CD4-positive, alpha-beta T cell treated with Interleukin-6 at 100 ng/mL for 8 hours (primary cell): ENCODE measurements around the gene PAMR1.

Experiments used
- DNase-seq: peaks from one replicate; pipeline ENCODE4 v3.0.0-alpha.2; 2020; ENCODE audit warnings: mixed read lengths, low spot score

The PAMR1 gene

DNA sequence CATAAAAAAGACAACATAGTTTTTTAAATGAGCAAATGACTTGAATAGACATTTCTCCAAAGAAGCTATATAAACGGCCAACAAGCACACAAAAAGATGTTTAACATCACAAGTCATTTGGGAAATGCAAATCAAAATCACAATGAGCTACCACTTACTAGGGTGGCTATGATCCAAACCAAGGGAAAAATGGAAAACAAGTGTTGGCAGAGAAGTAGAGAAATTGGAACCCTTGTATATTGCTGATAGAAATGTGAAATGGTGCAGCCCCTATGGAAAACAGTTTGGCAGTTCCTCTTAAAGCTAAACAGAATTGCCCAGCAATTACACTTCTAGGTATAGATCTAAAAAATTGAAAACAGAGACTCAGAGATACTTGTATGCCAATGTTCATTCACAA is 29.0 kb downstream of the PAMR1 start:
- DNase-seq, result no peak

DNA sequence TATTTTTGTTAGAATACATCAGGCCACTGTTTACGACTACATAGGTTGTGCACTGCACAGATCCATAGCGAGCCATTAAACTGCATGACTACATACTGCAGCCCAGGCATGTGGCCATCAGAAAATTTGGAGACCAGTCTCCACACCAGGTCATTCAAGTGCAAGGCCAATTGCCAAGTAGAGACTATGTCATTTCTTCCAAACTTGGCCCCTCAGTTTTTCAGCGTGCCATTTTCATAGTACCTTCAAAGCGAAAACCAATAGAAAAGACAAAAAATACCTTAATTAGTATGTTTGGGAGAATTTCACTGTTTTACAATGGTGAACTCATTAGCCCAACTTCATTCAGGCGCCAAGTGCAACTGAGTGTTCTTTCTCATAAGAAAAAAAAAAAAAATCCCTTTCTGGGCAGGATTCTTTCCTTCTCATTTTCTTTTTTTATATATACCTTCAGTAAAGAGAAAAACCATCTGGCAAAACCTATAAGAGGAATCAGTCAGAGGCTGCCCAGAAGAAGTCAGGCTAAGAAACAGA is 30.4 kb downstream of the PAMR1 start:
- DNase-seq, result no peak

DNA sequence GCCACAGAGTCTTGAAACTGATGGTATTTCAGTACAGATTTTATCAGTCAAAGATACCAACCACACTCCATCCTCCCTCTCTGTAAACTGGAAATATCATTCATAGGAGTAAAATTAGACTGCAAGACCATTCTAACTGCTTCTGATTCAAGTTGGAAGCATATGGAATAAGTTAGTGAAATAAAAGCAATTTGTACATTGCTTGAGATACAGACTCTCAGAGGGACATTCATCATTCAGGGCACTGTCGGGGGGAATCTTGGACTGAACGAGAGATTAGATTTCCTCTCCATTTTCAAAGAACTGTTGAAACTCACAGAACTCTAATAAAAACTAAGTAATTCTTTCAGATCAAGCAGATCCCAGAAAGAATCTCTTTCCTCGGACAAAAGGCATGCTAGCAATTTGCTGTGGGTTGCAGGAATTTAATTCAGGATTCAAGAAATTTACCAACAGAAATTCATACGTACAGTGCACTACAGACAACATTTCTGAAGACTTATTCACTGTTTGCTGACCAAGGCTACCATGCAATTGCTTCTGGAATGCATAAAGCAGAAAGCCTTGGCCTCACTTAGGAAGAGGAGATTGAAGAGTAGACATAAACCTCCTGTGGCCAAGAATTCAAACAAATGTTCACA is 34.1 kb downstream of the PAMR1 start:
- DNase-seq, result no peak

DNA sequence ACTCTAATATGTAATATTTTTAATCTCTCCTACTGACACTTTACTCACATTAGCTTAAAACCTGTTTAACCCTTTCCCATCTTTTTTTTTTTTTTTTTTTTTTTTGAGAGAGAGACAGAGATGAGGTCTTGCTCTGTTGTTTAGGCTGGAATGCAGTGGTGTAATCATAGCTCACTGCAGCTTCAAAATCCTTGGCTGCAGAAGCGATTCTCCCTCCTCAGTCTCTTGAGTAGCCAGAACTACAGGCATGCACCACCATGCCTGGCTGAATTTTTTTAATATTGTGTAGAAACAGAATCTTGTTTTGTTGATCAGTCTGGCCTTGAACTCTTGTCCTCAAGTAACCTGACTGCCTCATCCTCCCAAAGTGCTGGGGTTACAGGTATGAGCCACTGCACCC is 37.3 kb downstream of the PAMR1 start:
- no peak for DNase-seq

DNA sequence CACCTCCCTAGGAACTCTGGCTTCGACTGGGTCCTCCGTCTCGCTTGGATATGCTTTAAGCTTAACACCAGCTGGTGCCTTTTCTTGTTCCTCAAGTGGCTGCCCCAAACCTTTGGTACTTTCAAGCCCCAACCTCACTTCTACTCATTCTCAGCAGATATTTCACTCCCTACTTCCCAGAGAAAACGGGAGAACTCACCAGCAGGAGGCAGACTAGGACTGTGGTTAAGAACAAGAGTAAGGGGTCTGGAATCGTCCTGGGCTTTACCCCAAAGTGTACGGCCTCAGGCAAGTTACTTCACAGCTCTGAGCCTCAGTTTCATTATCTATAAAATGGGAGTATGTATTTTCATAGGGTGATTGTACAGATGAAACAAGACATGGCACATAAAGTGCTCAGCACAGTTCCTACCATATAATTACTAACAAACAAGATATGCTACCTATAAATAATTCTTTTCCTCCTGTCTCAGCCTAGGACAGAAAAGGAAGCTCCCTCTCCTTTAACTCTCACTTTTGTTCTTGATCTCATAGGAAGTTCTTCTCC is 37.8 kb downstream of the PAMR1 start:
- DNase-seq, result no peak

DNA sequence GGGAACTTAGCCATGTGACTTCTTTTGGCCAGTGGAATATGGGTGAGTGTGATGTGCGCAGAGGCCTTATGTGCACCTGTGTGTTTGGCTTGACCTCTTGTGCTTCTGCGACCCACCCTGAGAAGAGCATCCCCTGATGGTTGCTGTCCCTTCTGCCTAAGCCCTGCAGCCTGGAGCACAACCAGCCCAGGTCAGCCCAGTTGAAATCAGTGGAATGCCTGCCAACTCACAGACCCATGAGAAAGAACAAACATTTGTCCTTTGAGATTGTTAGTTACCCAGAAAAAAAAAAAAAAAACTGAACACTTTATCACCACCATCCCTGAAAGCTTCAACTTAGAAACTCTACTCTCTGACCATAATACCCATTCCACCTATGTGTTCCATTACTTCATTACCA is 38.5 kb downstream of the PAMR1 start:
- DNase-seq, result no peak

DNA sequence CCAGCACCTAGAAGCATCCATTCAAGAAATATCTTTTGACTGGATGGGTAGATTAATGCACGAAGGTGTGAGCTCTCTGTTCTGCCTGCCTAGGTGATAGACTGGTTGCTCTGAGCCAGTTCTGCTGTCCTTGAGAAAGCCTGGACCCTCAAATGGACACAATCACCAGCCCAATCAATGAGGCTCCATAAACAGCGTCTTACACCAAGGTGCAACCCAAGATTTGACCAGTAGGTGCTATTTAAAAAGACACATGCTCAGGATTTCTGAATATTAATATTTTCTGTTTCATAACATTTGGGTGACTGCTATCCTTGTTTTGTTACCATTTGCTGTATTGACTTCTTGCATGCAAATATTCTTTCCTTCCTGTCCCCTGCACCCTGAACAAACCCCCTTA is 39.0 kb downstream of the PAMR1 start:
- no peak for DNase-seq

DNA sequence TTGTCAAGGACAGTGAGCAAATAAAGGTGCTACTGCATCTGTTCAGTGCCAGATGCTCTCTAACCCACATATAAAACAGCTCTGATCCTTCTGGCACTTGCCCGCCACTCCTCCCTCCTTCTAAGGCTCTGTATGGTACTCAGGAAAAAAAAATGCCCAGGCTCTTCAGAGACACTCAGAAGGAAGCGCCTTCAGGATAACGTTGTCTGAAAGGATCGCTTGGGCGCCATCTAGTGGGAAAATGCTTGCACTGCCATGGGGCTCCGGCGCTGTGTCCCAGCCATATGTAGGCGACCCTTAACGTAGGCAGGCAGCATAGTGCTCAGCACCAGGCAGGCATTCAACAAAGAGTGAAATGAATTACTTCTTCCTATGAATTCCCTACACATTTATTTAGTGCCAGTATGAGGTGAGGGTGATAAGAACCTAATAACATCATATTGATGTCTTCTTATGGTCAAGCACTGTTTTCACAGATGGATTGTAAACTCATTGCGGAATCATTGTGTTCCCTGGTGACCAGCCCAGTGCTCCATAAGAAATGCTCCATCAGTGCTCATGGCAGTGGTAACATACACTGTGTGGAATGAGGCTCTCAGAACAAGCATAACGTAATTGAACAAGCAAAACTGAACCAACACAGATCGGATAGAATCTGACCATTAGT is 39.6 kb downstream of the PAMR1 start:
- DNase-seq, result peak; percentile 60

DNA sequence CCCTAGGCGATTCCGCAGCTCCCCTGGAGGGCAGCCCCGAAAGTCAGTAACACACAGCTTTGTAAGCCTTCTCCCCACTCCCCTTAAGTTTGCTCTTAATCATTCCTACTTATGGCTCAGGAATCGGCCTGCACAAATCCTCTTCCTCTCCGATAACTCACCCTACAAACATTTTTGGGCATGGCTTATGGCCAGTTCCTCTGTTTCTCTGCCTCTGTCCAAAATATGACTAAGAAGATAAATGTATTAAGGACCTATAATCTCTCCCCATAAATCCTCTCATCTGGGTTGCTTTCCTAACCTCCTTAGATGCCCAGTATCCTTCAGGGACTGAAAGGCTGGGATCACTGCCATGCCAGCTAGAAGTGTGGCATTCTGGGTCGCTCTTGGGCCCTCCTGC is 41.0 kb downstream of the PAMR1 start:
- no peak for DNase-seq

DNA sequence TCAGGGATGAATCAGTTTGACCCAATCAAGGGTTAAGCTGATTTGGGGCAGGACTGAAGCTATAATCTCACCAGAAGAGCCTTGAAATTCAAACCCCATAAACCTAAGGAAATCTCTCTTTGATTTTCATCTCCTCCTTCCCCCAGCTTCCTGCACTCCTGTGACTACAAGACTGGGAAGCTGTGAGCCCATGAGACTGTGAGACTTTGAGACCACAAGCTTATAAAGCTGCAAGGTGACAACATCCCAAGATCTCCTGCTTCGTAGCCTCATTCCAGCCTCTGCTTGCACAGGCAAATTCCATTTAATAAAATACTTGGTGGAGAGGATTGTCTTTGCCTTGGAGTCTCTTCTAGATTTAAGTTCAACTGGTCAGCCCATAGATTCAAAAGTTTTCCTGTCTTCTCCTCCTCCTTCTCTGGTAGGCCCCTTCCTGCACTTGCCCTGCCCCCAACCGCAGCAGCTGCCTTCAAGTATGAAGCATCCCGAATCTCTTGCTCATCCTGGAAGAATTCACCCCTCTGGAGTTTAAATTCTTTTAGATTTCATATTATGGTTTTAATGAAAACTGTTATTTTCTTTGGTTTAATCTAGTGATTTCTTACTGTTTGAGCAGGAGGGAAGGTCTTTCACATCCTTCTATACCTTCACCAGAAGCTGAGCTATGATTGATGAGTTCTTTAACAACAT is 42.1 kb downstream of the PAMR1 start:
- no peak for DNase-seq

DNA sequence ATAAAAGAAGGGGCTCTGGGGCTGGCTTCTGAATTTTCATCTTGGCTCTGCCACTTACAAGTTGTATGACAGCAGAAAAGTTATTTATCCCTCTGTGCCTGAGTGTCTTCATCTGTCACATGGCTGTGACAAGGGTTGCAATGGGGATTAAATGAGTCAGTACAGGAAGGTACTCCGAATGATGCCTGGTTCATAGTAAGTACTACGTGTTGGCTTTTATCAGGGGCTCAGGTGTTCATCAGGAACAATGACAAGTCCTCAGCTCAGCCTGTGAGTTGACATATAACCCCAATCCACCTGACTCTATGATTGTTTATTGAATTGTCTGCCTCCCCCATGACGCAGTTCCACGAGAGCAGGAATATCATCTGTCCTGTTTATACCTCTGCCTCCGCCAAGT is 45.7 kb downstream of the PAMR1 start:
- no peak for DNase-seq

DNA sequence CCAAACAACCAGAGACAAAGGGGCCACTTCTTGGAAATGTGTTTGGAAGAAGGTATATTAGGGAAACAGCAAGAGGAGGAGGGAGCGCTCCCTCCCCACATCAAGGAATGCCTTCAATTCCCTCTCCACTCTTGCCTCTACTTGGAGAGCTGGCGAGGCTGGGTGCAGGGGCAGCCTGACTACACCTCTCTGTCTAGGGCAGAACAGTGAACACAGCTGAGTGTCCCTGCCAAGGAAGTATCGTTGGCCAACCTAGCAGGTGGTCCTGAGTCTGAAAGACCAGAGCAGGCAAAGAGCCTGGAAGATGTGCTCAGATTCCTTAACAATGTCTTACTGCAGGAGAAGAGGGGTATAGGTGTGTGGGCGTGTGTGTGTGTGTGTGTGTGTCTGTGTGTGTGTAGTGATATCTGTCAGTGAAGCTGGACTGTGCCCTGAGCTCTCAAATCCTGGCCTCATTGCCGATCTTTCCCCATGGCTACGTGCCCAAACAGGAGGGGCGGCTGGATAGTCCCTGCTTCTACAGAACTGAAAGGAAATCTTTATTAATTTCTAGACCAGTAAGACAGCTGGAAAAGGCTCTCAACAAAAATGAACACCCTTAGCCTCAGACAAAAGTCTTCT is 46.8 kb downstream of the PAMR1 start:
- no peak for DNase-seq

DNA sequence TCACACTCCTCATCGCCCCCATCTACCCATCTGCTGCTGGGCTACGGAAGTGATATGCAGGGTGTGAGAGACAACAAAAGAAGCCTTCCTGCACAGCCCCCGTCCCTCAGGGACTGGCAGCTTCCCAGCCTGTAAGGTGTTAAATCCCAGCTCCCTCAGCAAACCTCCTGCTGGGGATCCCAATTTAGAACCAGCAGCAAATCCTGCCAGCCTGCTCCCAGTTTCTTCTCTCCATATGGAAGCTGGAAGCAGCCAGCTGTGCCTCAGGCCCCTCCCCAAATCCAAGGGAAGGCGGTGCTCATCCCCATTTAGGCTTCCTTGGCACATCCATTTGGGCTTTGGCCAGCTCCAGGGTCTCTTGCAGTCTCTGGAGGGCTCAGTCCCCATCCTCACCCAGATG is 47.5 kb downstream of the PAMR1 start:
- no peak for DNase-seq

DNA sequence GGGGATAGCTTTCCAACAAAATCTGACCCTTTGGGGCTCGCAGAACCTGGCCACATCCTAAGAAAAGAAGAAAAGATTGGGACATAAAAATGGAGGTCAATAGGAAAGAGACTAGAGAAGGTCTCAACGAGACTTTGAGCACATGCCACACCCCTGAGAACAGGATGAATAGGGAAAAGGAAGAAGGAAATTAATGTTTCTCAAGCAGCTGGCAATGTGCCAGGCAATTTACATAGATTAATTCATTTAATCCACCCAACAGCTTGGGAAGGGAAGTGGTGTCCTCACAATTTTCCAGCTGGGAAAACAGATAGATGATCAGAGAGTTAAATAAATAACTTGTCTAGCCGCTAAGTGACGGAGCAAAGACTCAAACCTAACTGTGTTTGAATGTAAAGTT is 50.7 kb downstream of the PAMR1 start:
- DNase-seq, result no peak

DNA sequence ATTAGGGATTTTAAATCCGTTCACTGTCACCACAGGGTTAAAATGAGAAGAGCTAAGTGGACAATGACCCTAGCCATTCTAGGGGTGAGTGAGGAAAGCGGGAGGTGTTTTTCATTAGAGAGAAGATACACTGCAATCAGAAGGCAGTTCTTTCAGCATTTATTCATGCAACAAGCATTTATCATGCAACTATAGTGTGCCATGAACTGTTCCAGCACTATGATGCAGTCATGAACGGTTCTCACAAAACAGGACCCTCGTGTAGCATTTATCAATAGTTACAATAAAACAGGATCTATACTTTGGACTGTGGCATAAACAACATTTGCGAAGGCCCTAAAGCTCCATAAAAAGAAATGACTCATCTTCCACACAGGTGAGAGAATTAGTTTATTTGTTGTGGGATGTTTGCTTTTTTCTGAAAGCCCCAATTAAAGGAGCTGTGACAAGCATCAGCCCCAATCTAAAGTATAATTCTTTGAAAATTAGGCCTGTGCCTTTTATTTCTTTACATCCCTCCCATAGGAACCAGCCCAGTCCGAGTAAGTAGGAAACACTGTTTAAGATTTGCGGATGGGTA is 51.5 kb downstream of the PAMR1 start:
- DNase-seq, result no peak

DNA sequence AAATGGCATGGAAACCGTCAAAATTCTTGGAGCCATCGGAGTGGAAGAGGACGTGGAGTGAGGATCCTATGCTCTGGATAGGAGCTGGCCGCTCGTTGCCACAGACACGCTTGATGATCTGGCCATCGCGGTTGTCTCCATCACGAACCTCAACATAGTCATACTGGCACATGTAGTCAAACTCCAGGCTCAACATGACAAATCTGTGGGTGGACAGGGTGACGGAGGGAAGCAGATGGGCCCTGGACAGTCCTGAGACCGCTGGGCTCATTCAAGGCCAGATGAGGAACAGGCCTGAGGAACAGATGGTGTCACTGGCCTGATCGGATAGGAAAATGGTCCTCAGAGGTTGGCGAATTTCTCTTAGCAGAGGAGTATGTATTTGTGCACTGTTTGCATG is 54.8 kb downstream of the PAMR1 start:
- DNase-seq, result no peak

DNA sequence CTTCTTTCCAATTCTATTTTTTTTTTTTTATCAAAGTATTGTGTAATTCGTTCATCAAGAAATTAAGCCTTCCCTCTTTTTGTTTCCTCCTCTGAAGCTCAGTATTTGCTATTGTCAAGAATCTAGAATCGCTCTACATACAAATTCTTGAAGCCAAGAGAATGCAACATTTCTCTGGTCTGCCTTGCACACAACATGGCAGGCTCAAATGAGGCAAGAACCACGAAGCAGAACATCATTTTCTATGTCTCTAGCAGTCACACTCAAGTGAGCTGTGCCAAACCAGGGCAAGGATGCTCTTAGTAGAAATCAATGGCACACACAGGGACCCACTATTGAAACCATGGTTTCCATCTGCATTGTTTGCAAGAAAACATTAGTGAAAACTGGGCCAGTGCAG is 59.4 kb downstream of the PAMR1 start:
- DNase-seq, result no peak

DNA sequence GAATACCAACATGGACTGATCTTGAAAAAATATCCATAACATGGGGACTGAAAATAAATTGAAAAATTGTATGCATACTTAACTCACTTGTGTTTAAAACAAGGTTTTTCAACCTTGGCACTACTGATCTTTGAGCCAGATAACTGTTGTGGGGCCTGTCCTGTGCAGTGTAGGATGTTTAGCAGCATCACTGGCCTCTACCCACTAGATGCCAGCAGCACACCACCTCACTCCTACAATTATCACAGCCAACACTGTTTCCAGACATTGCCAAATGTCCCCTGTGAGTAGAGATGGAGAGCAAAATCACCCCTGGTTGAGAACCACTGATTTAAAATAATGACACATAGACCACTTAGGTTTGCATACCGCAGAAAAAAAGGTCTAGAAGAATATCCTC is 61.1 kb downstream of the PAMR1 start:
- no peak for DNase-seq

DNA sequence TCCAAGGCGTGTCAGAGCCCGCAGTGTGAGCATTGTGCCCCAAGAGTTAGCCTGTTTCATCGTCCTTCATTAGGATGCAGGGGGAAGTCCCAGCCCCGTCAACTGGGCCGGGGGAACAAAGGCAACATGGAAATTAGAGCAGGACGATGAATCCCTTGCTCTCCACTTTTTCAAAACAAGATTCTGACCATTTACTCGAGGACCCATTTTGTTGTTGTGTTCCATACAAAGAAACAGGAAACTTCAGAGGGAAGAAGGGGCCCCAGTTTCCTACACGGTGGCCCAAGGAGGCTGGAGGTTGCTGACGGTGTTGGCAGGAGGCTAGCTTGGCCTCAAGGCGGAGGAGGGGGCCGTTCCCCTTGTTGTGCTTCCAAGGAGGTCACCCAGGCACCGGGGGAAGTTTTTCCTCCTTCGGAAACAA is 62.1 kb downstream of the PAMR1 start:
- no peak for DNase-seq

DNA sequence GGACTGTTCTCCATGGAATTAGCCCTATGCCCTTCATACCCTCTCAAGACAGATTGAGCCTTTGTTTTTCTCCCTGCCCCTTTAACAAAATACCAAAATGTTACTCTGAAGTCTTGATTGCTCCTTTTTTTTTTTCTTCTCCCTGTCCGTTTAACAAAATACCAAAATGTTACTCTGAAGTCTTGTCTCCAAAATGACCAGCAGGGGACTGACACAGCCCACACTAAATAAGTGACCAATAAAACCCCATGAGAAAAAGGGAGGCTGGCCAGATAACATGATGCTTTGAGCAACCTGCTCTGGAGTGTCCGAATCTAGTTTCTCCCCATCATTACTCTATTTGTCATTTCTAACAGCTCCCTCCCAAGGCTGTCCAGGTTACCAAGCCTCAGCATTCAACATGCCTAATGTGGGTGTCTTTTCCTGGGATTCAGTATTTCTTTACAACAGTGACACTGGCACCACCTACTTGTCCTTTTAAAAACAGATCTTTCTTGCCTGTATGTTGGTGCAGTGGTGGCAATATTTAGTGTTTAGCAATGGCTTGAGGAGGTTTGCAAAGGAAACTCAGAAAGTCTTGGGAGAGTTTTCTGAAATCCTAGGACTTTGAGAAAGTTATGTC is 63.4 kb downstream of the PAMR1 start:
- DNase-seq, result no peak

DNA sequence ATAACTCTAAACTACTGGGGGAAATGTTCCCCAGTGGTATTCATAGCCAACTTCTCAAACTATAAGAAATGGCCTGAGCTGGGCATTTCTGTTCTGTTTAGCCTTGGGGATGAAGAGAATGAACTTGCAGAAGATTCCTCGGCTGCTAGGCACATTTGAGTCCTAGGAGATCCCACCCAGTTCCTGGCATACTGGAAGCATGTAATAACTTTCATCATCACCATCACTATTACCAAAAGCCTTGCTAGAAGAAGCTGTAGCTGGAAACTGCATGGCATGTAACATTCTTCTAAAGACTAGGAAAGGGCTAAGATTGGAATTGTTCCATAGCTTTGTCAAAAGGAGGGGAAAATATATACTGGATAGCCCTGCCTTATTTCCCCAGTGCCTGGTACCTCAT is 65.9 kb downstream of the PAMR1 start:
- no peak for DNase-seq

DNA sequence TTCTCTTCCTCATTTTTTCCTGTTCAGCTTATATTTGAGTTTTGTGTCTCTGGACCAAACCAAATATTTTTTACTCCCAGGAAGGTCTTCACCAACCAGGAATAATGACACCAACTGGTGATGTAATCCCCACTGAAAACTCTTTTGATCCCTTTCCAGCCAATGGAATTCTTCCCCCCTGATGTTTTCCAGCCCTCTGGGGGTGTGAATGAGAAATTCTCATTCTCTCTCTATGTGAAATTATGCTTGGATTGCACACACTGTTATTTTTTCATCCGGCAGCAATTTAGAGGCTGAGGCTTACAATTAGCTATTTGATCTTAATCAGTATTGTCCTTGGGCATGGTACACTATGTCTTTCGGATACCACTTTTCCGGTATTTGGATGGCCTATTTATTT is 66.6 kb downstream of the PAMR1 start:
- no peak for DNase-seq
